ENCODE results near the gene CCL3. TPM values are rescaled to one million over a fixed set of nuclear protein-coding genes. Genes with fewer than 3 reads are reported as not detected.
"Not testable (repeated sequence)": the region's sequence is repeated elsewhere in the genome, so short reads cannot be mapped to it uniquely, and the experiment has no call there.

CCL3 gene
- total RNA-seq = 1 to 10 TPM; 2.0 to 4.2 TPM
- long read RNA-seq, partial matches to known transcripts = 0 of 1 reads
- long read RNA-seq, other reads (novel, unspliced or antisense) = 0 of 1 reads

- intact Hi-C loops (cut with DNase I, micrococcal nuclease) = no loop called here
- peak; percentile 29 for ATAC-seq
- DNase-seq = peak in 1 of 2 donors; percentile 23
Measured at GRCh38 chr17:36089888-36090836, at the start of gene CCL3. Gene CCL3, minus strand, starts transcription at chr17:36090143. Its CDS starts 85 bp downstream, at chr17:36090058.

GRCh38 chr17:36136439-36136838, 46.5 kb upstream of the CCL3 start:
- no peak for DNase-seq
- intact Hi-C loops (cut with DNase I, micrococcal nuclease) = no loop called here
- ATAC-seq = peak; percentile 28

- ATAC-seq (peak; percentile 88), DNase-seq (peak; percentile 49 to 86)
- intact Hi-C loops (cut with DNase I, micrococcal nuclease) = no loop called here
Measured at GRCh38 chr17:36136036-36136435, 46.1 kb upstream of the CCL3 start.

- peak; percentile 15 for ATAC-seq
- intact Hi-C loops (cut with DNase I, micrococcal nuclease) = no loop called here
- no peak for DNase-seq
Measured at GRCh38 chr17:36135465-36135864, 45.5 kb upstream of the CCL3 start.

- intact Hi-C loops (cut with DNase I, micrococcal nuclease) = no loop called here
- peak in 1 of 2 donors; percentile 74 for DNase-seq
- ATAC-seq = peak; percentile 66
Measured at GRCh38 chr17:36133602-36134236, 43.8 kb upstream of the CCL3 start.

- ATAC-seq (no peak), DNase-seq (no peak)
- intact Hi-C loops (cut with DNase I, micrococcal nuclease) = no loop called here
Measured at GRCh38 chr17:36132421-36132831, 42.5 kb upstream of the CCL3 start.

GRCh38 chr17:36131931-36132330, 42.0 kb upstream of the CCL3 start:
- ATAC-seq (no peak), DNase-seq (no peak)
- intact Hi-C loops (cut with DNase I, micrococcal nuclease) = no loop called here

- ATAC-seq (no peak), DNase-seq (no peak)
- intact Hi-C loops (cut with DNase I, micrococcal nuclease) = no loop called here
Measured at GRCh38 chr17:36131421-36131820, 41.5 kb upstream of the CCL3 start.

GRCh38 chr17:36130346-36130745, 40.4 kb upstream of the CCL3 start:
- ATAC-seq = no peak
- intact Hi-C loops (cut with DNase I, micrococcal nuclease) = no loop called here

GRCh38 chr17:36129616-36130015, 39.7 kb upstream of the CCL3 start:
- ATAC-seq (no peak), DNase-seq (no peak)
- intact Hi-C loops (cut with DNase I, micrococcal nuclease) = loop anchor here in 1 of 2 donors (5.0 kb wide), 1 partner anchor 53 kb away; no protein-coding TSS in a partner anchor

More at GRCh38 chr17:36130346-36130745, 40.4 kb upstream of the CCL3 start:
- no peak for DNase-seq

- intact Hi-C loops (cut with DNase I, micrococcal nuclease) = loop anchor here in 1 of 2 donors (5.0 kb wide), 1 partner anchor 54 kb away; no protein-coding TSS in a partner anchor
- ATAC-seq (peak; percentile 95), DNase-seq (peak; percentile 54 to 92)
Measured at GRCh38 chr17:36128411-36128978, 38.6 kb upstream of the CCL3 start.

GRCh38 chr17:36127911-36128310, 38.0 kb upstream of the CCL3 start:
- DNase-seq (no peak), ATAC-seq (no peak)
- intact Hi-C loops (cut with DNase I, micrococcal nuclease) = loop anchor here in 1 of 2 donors (5.0 kb wide), 1 partner anchor 54 kb away; no protein-coding TSS in a partner anchor

GRCh38 chr17:36127199-36127893, 37.4 kb upstream of the CCL3 start:
- DNase-seq (no peak), ATAC-seq (no peak)
- intact Hi-C loops (cut with DNase I, micrococcal nuclease) = loop anchor here in 1 of 2 donors (5.0 kb wide), 1 partner anchor 55 kb away; no protein-coding TSS in a partner anchor

- no peak for DNase-seq
- intact Hi-C loops (cut with DNase I, micrococcal nuclease) = loop anchor here in 1 of 2 donors (5.0 kb wide), 1 partner anchor 57 kb away; no protein-coding TSS in a partner anchor
- ATAC-seq = no peak
Measured at GRCh38 chr17:36124879-36125824, 35.2 kb upstream of the CCL3 start.

- intact Hi-C loops (cut with DNase I, micrococcal nuclease) = no loop called here
- no peak for ATAC-seq
Measured at GRCh38 chr17:36123431-36123830, 33.5 kb upstream of the CCL3 start.

GRCh38 chr17:36121099-36121498, 31.2 kb upstream of the CCL3 start:
- intact Hi-C loops (cut with DNase I, micrococcal nuclease); DNase-seq; ATAC-seq: not testable (repeated sequence)

More at GRCh38 chr17:36123431-36123830, 33.5 kb upstream of the CCL3 start:
- no peak for DNase-seq

GRCh38 chr17:36120221-36120620, 30.3 kb upstream of the CCL3 start:
- intact Hi-C loops (cut with DNase I, micrococcal nuclease) = no loop called here
- DNase-seq = no peak
- ATAC-seq = no peak
